Inferior parietal cortex (tissue), 1 donor: ENCODE results near the gene SEC11A.
A peak's percentile ranks its signal among the peaks of the same experiment; 100 is the strongest.
"Not testable (repeated sequence)": the region's sequence is repeated elsewhere in the genome, so short reads cannot be mapped to it uniquely, and the experiment has no call there.

Experiments used
- DNase-seq: peaks from one replicate; pipeline ENCODE4 v3.0.0-alpha.2; 2016; ENCODE audit errors: extremely low spot score

SEC11A gene

GRCh38 chr15:84716036-84716732, at the start of gene SEC11A:
TSS of gene SEC11A (minus strand) at chr15:84716139. CDS start at chr15:84716075, 64 bp downstream.
- peak; percentile 94 for DNase-seq

GRCh38 chr15:84765675-84766074, 49.7 kb upstream of the SEC11A start:
- DNase-seq, result no peak

- no peak for DNase-seq
Observed at GRCh38 chr15:84764989-84765388, 49.0 kb upstream of the SEC11A start.

- DNase-seq, result no peak
Observed at GRCh38 chr15:84764585-84764984, 48.6 kb upstream of the SEC11A start.

GRCh38 chr15:84762840-84763572, 47.1 kb upstream of the SEC11A start:
- DNase-seq, result no peak

GRCh38 chr15:84761607-84762131, 45.7 kb upstream of the SEC11A start:
- DNase-seq, result no peak

- DNase-seq, result no peak
Observed at GRCh38 chr15:84760219-84760618, 44.3 kb upstream of the SEC11A start.

- no peak for DNase-seq
Observed at GRCh38 chr15:84759018-84759417, 43.1 kb upstream of the SEC11A start.

- DNase-seq, result no peak
Observed at GRCh38 chr15:84755736-84756527, 40.0 kb upstream of the SEC11A start.

GRCh38 chr15:84754889-84755288, 39.0 kb upstream of the SEC11A start:
- DNase-seq, result not testable (repeated sequence)

- no peak for DNase-seq
Observed at GRCh38 chr15:84752700-84753099, 36.8 kb upstream of the SEC11A start.

GRCh38 chr15:84752195-84752594, 36.3 kb upstream of the SEC11A start:
- DNase-seq, result no peak

GRCh38 chr15:84751721-84752120, 35.8 kb upstream of the SEC11A start:
- not testable (repeated sequence) for DNase-seq

GRCh38 chr15:84750583-84751092, 34.7 kb upstream of the SEC11A start:
- no peak for DNase-seq

- DNase-seq, result no peak
Observed at GRCh38 chr15:84749111-84749991, 33.4 kb upstream of the SEC11A start.

- peak; percentile 49 for DNase-seq
Observed at GRCh38 chr15:84748274-84749110, 32.6 kb upstream of the SEC11A start, which contains the start of gene ZNF592. TSS of gene ZNF592 (plus strand) at chr15:84748592. CDS start at chr15:84782676, 34,084 bp downstream.

- DNase-seq, result peak; percentile 59
Observed at GRCh38 chr15:84747416-84748273, 31.7 kb upstream of the SEC11A start.

- DNase-seq, result no peak
Observed at GRCh38 chr15:84741121-84741520, 25.2 kb upstream of the SEC11A start.

GRCh38 chr15:84740691-84741090, 24.8 kb upstream of the SEC11A start:
- no peak for DNase-seq
